Heart right ventricle (tissue), 16 donors: ENCODE data around the gene ZNF655. TPM values are rescaled to one million over a fixed set of nuclear protein-coding genes. Genes with fewer than 3 reads are reported as not detected.

Source experiments
- ATAC-seq, 8 donors: fragments of 200-7000 bp; cut with Tn5 transposase; one replicate each; pipeline ENCODE4 v1.9.1; 2020; ENCODE audit warnings: mild to moderate bottlenecking in 8 of 8, moderate library complexity in 8 of 8, moderate number of reproducible peaks in 1 of 8
- DNase-seq, 2 donors: peaks; one replicate each; pipeline ENCODE4 v3.0.0-alpha.2; 2020
- H3K27ac ChIP-seq, 10 donors: fragments of 200-600 bp; sonication (generic) in 2 of 10; one replicate each; pipeline versions ENCODE4 v1.5.0 to v1.8.0; 2020 to 2022; ENCODE audit warnings: mild to moderate bottlenecking in 3 of 10
- H3K27me3 ChIP-seq, 7 donors: fragments of 200-600 bp; one replicate each; pipeline ENCODE4 v1.8.0; 2021 to 2022; ENCODE audit warnings: mild to moderate bottlenecking in 2 of 7
- H3K36me3 ChIP-seq, 9 donors: fragments of 200-600 bp; sonication (generic) in 1 of 9; one replicate each; pipeline versions ENCODE4 v1.5.0 to v1.8.0; 2020 to 2022; ENCODE audit warnings: mild to moderate bottlenecking in 2 of 9
- H3K4me1 ChIP-seq, 9 donors: fragments of 200-600 bp; sonication (generic) in 1 of 9; one replicate each; pipeline versions ENCODE4 v1.5.0 to v1.8.0; 2020 to 2022; ENCODE audit warnings: mild to moderate bottlenecking in 4 of 9
- H3K4me3 ChIP-seq, 10 donors: fragments of 200-600 bp; sonication (generic) in 2 of 10; one replicate each; pipeline versions ENCODE4 v1.5.0 to v1.8.0; 2020 to 2022; ENCODE audit warnings: mild to moderate bottlenecking in 7 of 10, moderate library complexity in 2 of 10
- H3K9me3 ChIP-seq, 11 donors: fragments of 200-600 bp in 10 of 11; sonication (generic) in 2 of 11; one replicate each; pipeline versions ENCODE4 v1.5.0 to v1.8.0; 2013 to 2022; ENCODE audit warnings: mild to moderate bottlenecking in 2 of 11, control low read depth in 1 of 11, moderate library complexity in 1 of 11
- WGBS, 2 donors: extraction: QIAGEN DNeasy Blood & Tissue Kit; methylation state at CpG; one replicate each; pipeline ENCODE4 v1.1.7; 2013; ENCODE audit warnings: inconsistent platforms in 1 of 2; 5-methylcytosine and 5-hydroxymethylcytosine counted together
- intact Hi-C, 10 donors: fragments of 100-400 bp; cut with DNase I; formaldehyde crosslinking; loops; one replicate each; pipeline versions ENCODE4 v1.11.1 to v1.14.2; 2022
- polyA plus RNA-seq, 2 donors: library from polyadenylated mRNA; stranded (reverse); fragments of 200-250 nt; gene quantifications; one replicate each; pipeline ENCODE4 v1.2.3, GENCODE V29; 2013
- total RNA-seq, 10 donors: library from RNA; stranded (reverse); fragmentation: NEBNext Ultra II Directional in 3 of 10; extraction: Animal tissue kit (Norgen Biotek cat#: 25700) in 3 of 10; gene quantifications; one replicate each; pipeline versions ENCODE4 v1.2.1 to v1.2.4, GENCODE V29; 2021 to 2023
- TF ChIP-seq, protein P1 (sequence below), 9 donors: fragments of 200-600 bp; sonication (generic) in 2 of 9; IDR thresholded peaks; one replicate each; pipeline versions ENCODE4 v1.5.0 to v1.8.0; 2021 to 2022; ENCODE audit warnings: antibody characterized with exemption in 9 of 9, mild to moderate bottlenecking in 5 of 9, moderate library complexity in 1 of 9
- donor health status: Arrhythmogenic right ventricular cardiomyopathy.
- donor health status: ischemic (EF 13 %, LVEDD 7.1; RV severe dilation, severe dysfunction).
- donor health status: healthy with polysubstance abuse.
- donor health status: DM: no; HTN: yes; CAD: no.
- donor health status: DM: no; HTN: no; CAD: no.
- donor health status: ischemic (EF 25% LVEDD 6.9; RV normal size, moderate dysfunction).
- donor health status: ischemic (EF 25% LVEDD 5.7; RV mildly dilated, moderate dysfunction).
- donor health status: healthy.
- donor health status: DM: yes; HTN: yes; CAD: no.
- donor health status: Ischemic cardiomyopathy.
- donor health status: ischemic (EF 35%, LVEDD 5.7; RV mildly dilated, moderate dysfunction).
- donor health status: nonischemic (EF 11% LVEDD 7.7; RV severe dilation, severe dysfunction).
- donor health status: DM: yes; HTN: yes; CAD: no.
- donor health status: PGD.
- donor health status: ischemic (EF 29% LVEDD 5.4; RV normal size, mild dysfunction).
- donor health status: nonischemic (EF 23%, LVEDD 6.1; RV moderate dilation, normal function).

The ZNF655 gene
- total and polyA plus RNA-seq, 12 donors, result 22.0 to 54.1 (median 30.8) TPM

DNA sequence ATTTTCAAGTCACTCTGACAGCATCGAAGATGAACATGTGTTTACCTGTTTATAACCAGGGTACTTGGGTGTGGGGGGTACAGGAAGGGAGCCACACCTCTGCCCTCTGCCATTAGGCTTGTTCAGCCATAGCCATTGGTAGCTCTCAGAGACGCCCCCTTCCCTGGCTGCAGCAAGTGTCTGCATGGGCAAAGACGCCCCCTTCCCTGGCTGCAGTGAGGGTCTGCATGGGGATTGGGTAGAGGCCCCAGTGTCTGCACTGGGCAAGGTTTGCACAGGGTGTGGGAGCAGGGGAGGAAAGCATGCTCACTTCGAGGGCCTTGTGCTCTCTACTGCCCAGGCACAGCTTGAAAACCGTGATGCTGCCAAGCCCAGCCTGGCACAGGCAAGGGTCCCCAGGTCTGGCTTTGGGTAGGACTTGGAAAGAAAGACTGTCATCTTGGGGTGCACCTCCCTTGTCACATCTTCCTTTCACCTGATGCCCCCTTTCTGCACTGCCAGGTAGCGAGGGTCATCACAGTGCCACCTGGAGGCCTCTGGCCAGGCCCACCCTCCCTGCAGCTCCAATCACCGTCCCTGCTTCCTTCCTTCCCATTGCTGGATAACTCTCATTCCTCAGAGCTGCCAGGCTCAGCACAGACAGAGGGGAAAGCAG is 43.3 kb downstream of the ZNF655 start:
- H3K9me3 ChIP-seq, result no peaks in the 10 kb centered on the region
- no peaks in the 10 kb centered on the region for H3K4me1 ChIP-seq
- WGBS, 2 donors, result 56 to 63% methylated on average over 7 of the region's 7 CpGs
- intact Hi-C loops, result no loop called here
- H3K27ac ChIP-seq, result no peak overlapping the region
- no peak overlapping the region for H3K4me3 ChIP-seq
- H3K36me3 ChIP-seq, result no peaks in the 10 kb centered on the region
- no peak for ATAC-seq
- peaks cover 0 to 7% (median 0%) of the 10 kb centered on the region in 7 donors for H3K27me3 ChIP-seq
- DNase-seq, result no peak
- TF ChIP-seq, protein P1, sequence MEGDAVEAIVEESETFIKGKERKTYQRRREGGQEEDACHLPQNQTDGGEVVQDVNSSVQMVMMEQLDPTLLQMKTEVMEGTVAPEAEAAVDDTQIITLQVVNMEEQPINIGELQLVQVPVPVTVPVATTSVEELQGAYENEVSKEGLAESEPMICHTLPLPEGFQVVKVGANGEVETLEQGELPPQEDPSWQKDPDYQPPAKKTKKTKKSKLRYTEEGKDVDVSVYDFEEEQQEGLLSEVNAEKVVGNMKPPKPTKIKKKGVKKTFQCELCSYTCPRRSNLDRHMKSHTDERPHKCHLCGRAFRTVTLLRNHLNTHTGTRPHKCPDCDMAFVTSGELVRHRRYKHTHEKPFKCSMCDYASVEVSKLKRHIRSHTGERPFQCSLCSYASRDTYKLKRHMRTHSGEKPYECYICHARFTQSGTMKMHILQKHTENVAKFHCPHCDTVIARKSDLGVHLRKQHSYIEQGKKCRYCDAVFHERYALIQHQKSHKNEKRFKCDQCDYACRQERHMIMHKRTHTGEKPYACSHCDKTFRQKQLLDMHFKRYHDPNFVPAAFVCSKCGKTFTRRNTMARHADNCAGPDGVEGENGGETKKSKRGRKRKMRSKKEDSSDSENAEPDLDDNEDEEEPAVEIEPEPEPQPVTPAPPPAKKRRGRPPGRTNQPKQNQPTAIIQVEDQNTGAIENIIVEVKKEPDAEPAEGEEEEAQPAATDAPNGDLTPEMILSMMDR (IDR thresholded peaks at IDR 0.05), result no peak

DNA sequence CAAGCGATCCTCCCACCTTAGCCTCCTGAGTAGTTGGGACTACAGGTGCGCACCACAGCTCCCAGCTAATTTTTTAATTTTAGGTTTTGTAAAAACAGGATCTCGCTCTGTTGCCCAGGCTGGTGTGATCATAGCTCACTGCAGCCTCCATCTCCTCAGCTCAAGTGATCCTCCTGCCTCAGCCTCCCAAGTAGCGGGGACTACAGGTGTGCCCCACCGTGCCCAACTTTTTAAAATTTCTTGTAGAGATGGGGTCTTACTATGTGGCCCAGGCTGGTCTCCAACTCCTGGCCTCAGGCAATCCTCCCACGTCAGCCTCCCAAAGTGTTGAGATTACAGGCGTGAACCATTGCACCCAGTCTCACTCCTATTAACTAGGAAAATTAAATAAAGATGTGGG is 47.1 kb downstream of the ZNF655 start:
- Histone ChIP-seq H3K4me3 (no peak overlapping the region), H3K36me3 (no peaks in the 10 kb centered on the region), H3K4me1 (no peaks in the 10 kb centered on the region), H3K9me3 (no peaks in the 10 kb centered on the region), H3K27ac (no peak overlapping the region), H3K27me3 (no peaks in the 10 kb centered on the region)
- DNase-seq (no peak), ATAC-seq (no peak)
- 90 to 92% methylated on average over 7 of the region's 7 CpGs for WGBS, 2 donors
- intact Hi-C loops, result no loop called here
- TF ChIP-seq, protein P1 (IDR thresholded peaks at IDR 0.05), result no peak

DNA sequence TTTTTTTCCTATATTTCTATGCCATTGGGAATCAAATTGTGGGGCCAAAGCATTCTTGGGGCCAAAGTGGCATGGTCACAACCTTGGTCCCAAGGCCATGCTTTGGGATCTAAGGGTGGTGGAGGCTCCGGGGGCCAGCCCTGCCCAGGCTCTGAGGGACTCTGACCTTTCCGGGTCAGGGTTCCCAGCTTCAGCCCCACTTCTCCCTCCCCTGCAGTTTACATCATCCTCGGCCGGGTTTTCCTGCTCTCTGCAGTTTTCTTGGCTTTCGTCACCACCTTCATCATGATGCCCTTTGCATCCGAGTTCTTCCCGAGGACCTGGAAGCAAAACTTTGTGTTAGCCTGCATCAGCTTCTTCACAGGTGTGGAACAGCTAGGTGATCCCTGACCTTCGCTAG is 48.1 kb downstream of the ZNF655 start:
- H3K4me1 ChIP-seq, result no peaks in the 10 kb centered on the region
- intact Hi-C loops, result no loop called here
- no peaks in the 10 kb centered on the region for H3K36me3 ChIP-seq
- 67 to 69% methylated on average over 8 of the region's 8 CpGs for WGBS, 2 donors
- ATAC-seq (no peak), DNase-seq (no peak)
- H3K27ac ChIP-seq, result no peak overlapping the region
- no peaks in the 10 kb centered on the region for H3K9me3 ChIP-seq
- TF ChIP-seq, protein P1 (IDR thresholded peaks at IDR 0.05), result no peak
- no peaks in the 10 kb centered on the region for H3K27me3 ChIP-seq
- no peak overlapping the region for H3K4me3 ChIP-seq

GRCh38 chr7:99607548-99607947 is 49.1 kb downstream of the ZNF655 start:
- TF ChIP-seq, protein P1 (IDR thresholded peaks at IDR 0.05), result no peak
- Histone ChIP-seq H3K27ac (no peak overlapping the region), H3K9me3 (no peaks in the 10 kb centered on the region), H3K4me1 (no peaks in the 10 kb centered on the region), H3K4me3 (no peak overlapping the region), H3K27me3 (no peaks in the 10 kb centered on the region), H3K36me3 (no peaks in the 10 kb centered on the region)
- no peak for DNase-seq
- WGBS, 2 donors, result 69 to 73% methylated on average over 9 of the region's 9 CpGs
- ATAC-seq, result no peak
- intact Hi-C loops, result no loop called here
